Kidney epithelial cell (primary cell): ENCODE measurements around the gene C20orf96. TPM values are rescaled to one million over a fixed set of nuclear protein-coding genes. Genes with fewer than 3 reads are reported as not detected.

ENCODE experiments used
- DNase-seq: peaks from one replicate; pipeline ENCODE4 v3.0.0-alpha.2; 2010; ENCODE audit warnings: low read depth
- H3K27me3 ChIP-seq: 2 replicates; pipeline ENCODE4 v1.6.0; 2011; ENCODE audit warnings: low read length; ENCODE audit not compliant: control insufficient read depth, insufficient read depth
- H3K36me3 ChIP-seq: 2 replicates; pipeline ENCODE4 v1.5.1; 2011; ENCODE audit warnings: low read length; ENCODE audit not compliant: control insufficient read depth, insufficient read depth
- H3K4me3 ChIP-seq: 2 replicates; pipeline ENCODE4 v1.5.1; 2011; ENCODE audit warnings: low read depth, mild to moderate bottlenecking, control low read depth, low read length
- CTCF ChIP-seq: IDR thresholded peaks from 2 replicates; pipeline ENCODE4 v1.5.1; 2011; ENCODE audit warnings: mild to moderate bottlenecking, moderate library complexity, low read length, control low read depth, inconsistent platforms; ENCODE audit not compliant: insufficient read depth, poor library complexity, severe bottlenecking
- total RNA-seq: library from RNA; depleted of rRNA; stranded (reverse); fragments of >200 nt; gene quantifications from 2 replicates; pipeline ENCODE4 v1.2.3, GENCODE V29; 2015

The C20orf96 gene
- total RNA-seq, 1 donor from 2014 or later = 8.0 TPM

DNA sequence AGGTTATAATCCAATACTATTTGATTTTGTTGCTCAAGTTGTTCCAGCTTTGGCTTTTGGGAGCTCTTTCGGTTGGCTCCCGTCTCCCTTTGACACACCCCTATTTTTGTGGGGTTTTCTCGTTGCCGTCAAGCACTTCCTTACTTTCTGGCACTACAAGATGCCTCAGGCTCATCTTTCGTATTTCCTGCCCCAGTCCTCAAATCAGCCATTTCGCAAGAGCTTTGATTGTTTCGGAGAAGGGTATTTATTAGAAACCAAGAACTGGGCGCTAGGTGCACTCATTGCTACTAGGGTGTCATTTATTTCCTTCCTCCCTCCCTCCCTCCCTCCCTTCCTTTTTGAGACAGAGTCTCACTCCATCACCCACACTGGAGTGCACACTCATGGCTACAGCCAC lies 21.5 kb upstream of the C20orf96 start:
- no peak for DNase-seq
- TF ChIP-seq CTCF = no peak
- H3K4me3 ChIP-seq = no peak overlapping the region
- no peaks in the 10 kb centered on the region for H3K36me3 ChIP-seq
- H3K27me3 ChIP-seq = no peaks in the 10 kb centered on the region

DNA sequence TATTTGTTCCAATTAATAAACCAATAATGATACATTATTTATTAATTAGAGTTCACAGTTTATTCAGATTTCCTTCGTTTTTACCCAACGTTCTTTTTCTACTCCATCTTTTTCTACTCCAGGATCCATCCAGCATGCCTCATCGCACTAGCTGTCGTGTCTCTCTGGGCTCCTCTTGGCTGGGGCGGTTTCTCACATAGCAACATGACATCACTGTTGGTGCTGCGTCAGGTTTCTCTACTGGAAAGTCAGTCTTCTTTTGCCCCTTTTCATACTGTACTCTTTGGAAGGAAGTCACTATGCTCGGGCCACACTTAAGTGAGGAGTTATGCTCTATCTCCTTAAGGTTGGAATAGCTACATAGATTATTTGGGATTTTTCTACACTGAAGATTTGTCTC lies 21.1 kb upstream of the C20orf96 start:
- Histone ChIP-seq H3K4me3 (no peak overlapping the region), H3K27me3 (no peaks in the 10 kb centered on the region), H3K36me3 (no peaks in the 10 kb centered on the region)
- TF ChIP-seq CTCF = no peak
- DNase-seq = no peak

GRCh38 chr20:310645-311044 lies 20.1 kb upstream of the C20orf96 start:
- H3K4me3 ChIP-seq = no peak overlapping the region
- no peak for TF ChIP-seq CTCF
- no peaks in the 10 kb centered on the region for H3K27me3 ChIP-seq
- no peaks in the 10 kb centered on the region for H3K36me3 ChIP-seq
- DNase-seq = no peak

DNA sequence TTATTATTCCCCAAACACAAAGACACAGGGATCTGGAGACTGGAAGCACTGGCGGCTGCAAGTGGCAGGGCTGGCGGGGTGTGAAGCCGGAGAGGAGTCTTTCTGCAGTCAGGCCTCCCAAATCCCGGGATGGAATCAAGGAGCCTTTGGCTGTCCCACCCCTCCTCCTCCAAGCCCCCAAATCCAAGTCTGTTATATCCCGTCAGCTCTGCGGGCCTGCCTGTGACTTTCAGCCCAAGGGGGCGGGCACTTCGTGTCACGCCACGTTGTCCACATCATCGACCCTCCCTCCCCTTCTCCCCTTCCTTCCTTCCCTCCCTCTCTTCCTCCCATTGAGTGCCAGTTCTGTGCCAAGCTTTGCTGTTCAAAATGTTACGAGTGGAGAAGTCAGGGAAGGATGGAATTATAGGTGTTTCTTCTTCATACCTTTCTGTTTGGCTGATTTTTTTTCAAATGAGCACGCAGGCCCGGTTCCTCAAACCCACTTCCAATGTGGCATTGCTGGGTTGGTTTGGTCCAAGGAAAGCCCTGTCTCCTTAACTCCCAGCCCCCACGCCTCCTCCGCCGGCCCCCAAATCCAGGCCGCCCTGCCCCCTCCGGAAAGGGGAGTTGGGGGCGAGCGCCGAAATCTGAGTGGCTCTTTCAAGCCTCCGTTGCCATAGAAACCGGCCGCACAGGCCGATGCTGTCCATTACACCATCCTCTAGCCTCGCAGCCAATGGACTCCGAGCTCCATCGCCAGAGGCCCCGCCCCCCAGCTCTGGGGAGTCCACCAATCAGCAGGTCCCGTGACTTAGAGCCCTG lies 19.5 kb upstream of the C20orf96 start:
- DNase-seq = peak; percentile 98

GRCh38 chr20:309306-309840 lies 18.8 kb upstream of the C20orf96 start:
- DNase-seq = no peak
- peak overlapping the region; percentile 31 for H3K4me3 ChIP-seq

More for the DNA sequence above, 19.5 kb upstream of the C20orf96 start:
- Histone ChIP-seq H3K36me3 (no peaks in the 10 kb centered on the region), H3K4me3 (peak overlapping the region; percentile 31), H3K27me3 (no peaks in the 10 kb centered on the region)
- no peak for TF ChIP-seq CTCF

More at GRCh38 chr20:309306-309840, 18.8 kb upstream of the C20orf96 start:
- H3K27me3 ChIP-seq = no peaks in the 10 kb centered on the region
- no peak for TF ChIP-seq CTCF
- H3K36me3 ChIP-seq = no peaks in the 10 kb centered on the region
